HepG2 (cell line): ENCODE measurements around the gene LTB4R. TPM values are rescaled to one million over a fixed set of nuclear protein-coding genes. Genes with fewer than 3 reads are reported as not detected.

Experiments
- ARHGAP35 ChIP-seq: sonication (generic); formaldehyde crosslinking; IDR thresholded peaks from 2 replicates; pipeline ENCODE4 v1.9.0; 2022; ENCODE audit warnings: mild to moderate bottlenecking, inconsistent platforms, moderate library complexity, missing genetic modification reagents, borderline replicate concordance
- ARID3A ChIP-seq: IDR thresholded peaks from 2 replicates; pipeline ENCODE4 v1.6.1; 2012; ENCODE audit warnings: low read depth, low read length, improper control_type of control experiment
- BHLHE40 ChIP-seq: IDR thresholded peaks from 2 replicates; pipeline ENCODE4 v1.6.1; 2011; ENCODE audit warnings: low read length, improper control_type of control experiment
- BRCA1 ChIP-seq: sonication (generic); formaldehyde crosslinking; IDR thresholded peaks from 2 replicates; pipeline ENCODE4 v1.4.0; 2020; ENCODE audit warnings: missing genetic modification reagents
- CEBPB ChIP-seq: IDR thresholded peaks from 2 replicates; pipeline ENCODE4 v1.6.1; 2011; ENCODE audit warnings: low read depth, low read length, improper control_type of control experiment, borderline replicate concordance
- CHCHD3 ChIP-seq: sonication (generic); formaldehyde crosslinking; IDR thresholded peaks from 2 replicates; pipeline ENCODE4 v1.8.0; 2022; ENCODE audit warnings: mild to moderate bottlenecking, missing genetic modification reagents, moderate library complexity
- EEA1 ChIP-seq: sonication (generic); formaldehyde crosslinking; IDR thresholded peaks from 2 replicates; pipeline ENCODE4 v1.5.1; 2020; ENCODE audit warnings: mild to moderate bottlenecking, missing genetic modification reagents, borderline replicate concordance
- HHEX ChIP-seq: IDR thresholded peaks from 2 replicates; pipeline ENCODE4 v1.6.1; 2016; ENCODE audit warnings: control low read depth
- HIVEP1 ChIP-seq: sonication (generic); formaldehyde crosslinking; IDR thresholded peaks from 2 replicates; pipeline ENCODE4 v1.4.0; 2020; ENCODE audit warnings: mild to moderate bottlenecking, missing genetic modification reagents
- ISL2 ChIP-seq: sonication (generic); formaldehyde crosslinking; IDR thresholded peaks from 2 replicates; pipeline ENCODE4 v1.5.0; 2020; ENCODE audit warnings: missing genetic modification reagents
- NFRKB ChIP-seq: fragments of 450-650 bp; IDR thresholded peaks from 2 replicates; pipeline ENCODE4 v1.6.1; 2017
- POLR2A ChIP-seq, 2 experiments: IDR thresholded peaks; 2 replicates each; pipeline ENCODE4 v1.6.1; 2011; ENCODE audit warnings: low read depth in 2 of 2, low read length in 2 of 2, mild to moderate bottlenecking in 1 of 2, moderate library complexity in 1 of 2; ENCODE audit not compliant: insufficient read depth in 1 of 2
- POLR2AphosphoS2 ChIP-seq: IDR thresholded peaks from 2 replicates; pipeline ENCODE4 v1.6.1; 2011; ENCODE audit warnings: low read depth, low read length, improper control_type of control experiment
- RAD51 ChIP-seq: fragments of 450-650 bp; IDR thresholded peaks from 2 replicates; pipeline ENCODE4 v1.6.1; 2016; ENCODE audit warnings: borderline replicate concordance
- RBAK ChIP-seq: sonication (generic); formaldehyde crosslinking; IDR thresholded peaks from 2 replicates; pipeline ENCODE4 v1.5.1; 2020; ENCODE audit warnings: mild to moderate bottlenecking, missing genetic modification reagents
- SPEN ChIP-seq: sonication (generic); formaldehyde crosslinking; IDR thresholded peaks from 2 replicates; pipeline ENCODE4 v1.5.1; 2020; ENCODE audit warnings: low read depth, mild to moderate bottlenecking, missing genetic modification reagents
- ZBTB33 ChIP-seq: sonication (generic); formaldehyde crosslinking; IDR thresholded peaks from 2 replicates; pipeline ENCODE4 v1.4.0; 2020; ENCODE audit warnings: missing genetic modification reagents
- ZBTB7A ChIP-seq: sonication (generic); formaldehyde crosslinking; IDR thresholded peaks from 2 replicates; pipeline ENCODE4 v1.8.0; 2022; ENCODE audit warnings: mild to moderate bottlenecking, missing genetic modification reagents
- ZFP91 ChIP-seq: sonication (generic); formaldehyde crosslinking; IDR thresholded peaks from 2 replicates; pipeline ENCODE4 v1.9.0; 2022; ENCODE audit warnings: missing genetic modification reagents, mild to moderate bottlenecking, borderline replicate concordance
- ZNF337 ChIP-seq: sonication (generic); formaldehyde crosslinking; IDR thresholded peaks from 2 replicates; pipeline ENCODE4 v1.5.1; 2020; ENCODE audit warnings: missing genetic modification reagents, low read depth, mild to moderate bottlenecking, borderline replicate concordance
- ZNF33B ChIP-seq: sonication (generic); formaldehyde crosslinking; IDR thresholded peaks from 2 replicates; pipeline ENCODE4 v1.5.1; 2020; ENCODE audit warnings: mild to moderate bottlenecking, missing genetic modification reagents
- ZNF546 ChIP-seq: sonication (generic); formaldehyde crosslinking; conservative IDR thresholded peaks from 2 replicates; pipeline ENCODE4 v1.8.1; 2023; ENCODE audit warnings: mild to moderate bottlenecking, missing genetic modification reagents
- ZSCAN25 ChIP-seq: sonication (generic); formaldehyde crosslinking; IDR thresholded peaks from 2 replicates; pipeline ENCODE4 v1.8.0; 2022; ENCODE audit warnings: mild to moderate bottlenecking, missing genetic modification reagents
- polyA plus RNA-seq, 8 experiments: library from polyadenylated mRNA; depleted of rRNA in 3 of 8; stranded (reverse) in 7 of 8; unstranded in 1 of 8; fragments of >200 nt; fragmentation: Illumina TruSeq in 4 of 8; extraction: Trizol in 4 of 8; gene quantifications; 2 replicates each; pipeline versions ENCODE4 v1.2.1 to v1.2.3, GENCODE V29; 2011 to 2016; ENCODE audit warnings: low read depth in 4 of 8, missing spikeins in 1 of 8, mixed read lengths in 1 of 8; ENCODE audit not compliant: insufficient read depth in 1 of 8
- total RNA-seq, 5 experiments: library from RNA; depleted of rRNA; stranded (reverse); fragments of >200 nt; fragmentation: Illumina TruSeq; extraction: Trizol; gene quantifications; 2 replicates each; pipeline ENCODE4 v1.2.3, GENCODE V29; 2016; ENCODE audit warnings: low read depth in 1 of 5
- TF ChIP-seq, protein P1 (sequence below): sonication (generic); formaldehyde crosslinking; IDR thresholded peaks from 2 replicates; pipeline ENCODE4 v1.5.1; 2020; ENCODE audit warnings: mild to moderate bottlenecking, missing genetic modification reagents, moderate library complexity

LTB4R gene
- total and polyA plus RNA-seq, 2 of the 13 experiments (the other 11 are each of a cell fraction or from before 2014, with no cell fraction given): 3.2 to 8.2 TPM

DNA sequence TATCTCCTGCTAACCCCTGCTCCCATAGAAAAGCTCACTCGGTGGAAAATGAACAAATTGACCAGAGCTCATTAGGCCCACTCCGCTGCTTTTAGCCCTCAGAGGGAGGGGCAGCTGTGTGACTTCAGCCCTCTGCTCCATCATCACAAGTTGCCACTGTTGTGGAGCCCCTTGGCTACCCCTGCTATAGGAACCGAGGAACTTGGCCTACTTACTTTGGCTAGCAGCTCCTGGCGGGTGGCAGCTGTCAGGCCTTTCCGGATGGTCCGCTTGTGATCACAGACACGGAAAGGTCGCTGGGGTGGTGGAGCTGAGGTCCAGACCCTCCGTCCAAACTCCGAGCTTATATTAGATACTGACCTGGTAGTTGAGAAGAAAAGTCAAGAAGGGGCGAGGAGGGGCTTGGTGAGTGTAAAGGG is 4.1 kb upstream of the LTB4R start (continued):
- TF ChIP-seq HIVEP1 (no peak), POLR2A (IDR thresholded peaks at IDR 0.05; ENCODE audit: insufficient read depth in 1 of 2, low read depth in 2 of 2, low read length in 2 of 2) (no peak), ARHGAP35 (CRISPR knock-in tag) (peak; percentile 60; the same call in 1 of the 2 replicates), BHLHE40 (no peak), HHEX (CRISPR knock-in tag) (no peak), ZSCAN25 (CRISPR knock-in tag) (no peak), NFRKB (no peak), ZNF546 (no peak), ZBTB33 (CRISPR knock-in tag) (peak; percentile 84), ZBTB7A (CRISPR knock-in tag) (no peak), ZFP91 (CRISPR knock-in tag) (no peak), BRCA1 (CRISPR knock-in tag) (0 out of 2 replicates have a peak, but pooled peaks have one; percentile 22), POLR2AphosphoS2 (0 out of 2 replicates have a peak, but pooled peaks have one; percentile 32), ARID3A (peak; percentile 23; the same call in 1 of the 2 replicates), SPEN (CRISPR knock-in tag) (no peak), EEA1 (CRISPR knock-in tag) (no peak), ZNF337 (CRISPR knock-in tag) (no peak), CHCHD3 (CRISPR knock-in tag) (no peak), RAD51 (no peak), CEBPB (no peak), ISL2 (CRISPR knock-in tag) (no peak), ZNF33B (CRISPR knock-in tag) (no peak), RBAK (CRISPR knock-in tag) (no peak)
- TF ChIP-seq, protein P1, sequence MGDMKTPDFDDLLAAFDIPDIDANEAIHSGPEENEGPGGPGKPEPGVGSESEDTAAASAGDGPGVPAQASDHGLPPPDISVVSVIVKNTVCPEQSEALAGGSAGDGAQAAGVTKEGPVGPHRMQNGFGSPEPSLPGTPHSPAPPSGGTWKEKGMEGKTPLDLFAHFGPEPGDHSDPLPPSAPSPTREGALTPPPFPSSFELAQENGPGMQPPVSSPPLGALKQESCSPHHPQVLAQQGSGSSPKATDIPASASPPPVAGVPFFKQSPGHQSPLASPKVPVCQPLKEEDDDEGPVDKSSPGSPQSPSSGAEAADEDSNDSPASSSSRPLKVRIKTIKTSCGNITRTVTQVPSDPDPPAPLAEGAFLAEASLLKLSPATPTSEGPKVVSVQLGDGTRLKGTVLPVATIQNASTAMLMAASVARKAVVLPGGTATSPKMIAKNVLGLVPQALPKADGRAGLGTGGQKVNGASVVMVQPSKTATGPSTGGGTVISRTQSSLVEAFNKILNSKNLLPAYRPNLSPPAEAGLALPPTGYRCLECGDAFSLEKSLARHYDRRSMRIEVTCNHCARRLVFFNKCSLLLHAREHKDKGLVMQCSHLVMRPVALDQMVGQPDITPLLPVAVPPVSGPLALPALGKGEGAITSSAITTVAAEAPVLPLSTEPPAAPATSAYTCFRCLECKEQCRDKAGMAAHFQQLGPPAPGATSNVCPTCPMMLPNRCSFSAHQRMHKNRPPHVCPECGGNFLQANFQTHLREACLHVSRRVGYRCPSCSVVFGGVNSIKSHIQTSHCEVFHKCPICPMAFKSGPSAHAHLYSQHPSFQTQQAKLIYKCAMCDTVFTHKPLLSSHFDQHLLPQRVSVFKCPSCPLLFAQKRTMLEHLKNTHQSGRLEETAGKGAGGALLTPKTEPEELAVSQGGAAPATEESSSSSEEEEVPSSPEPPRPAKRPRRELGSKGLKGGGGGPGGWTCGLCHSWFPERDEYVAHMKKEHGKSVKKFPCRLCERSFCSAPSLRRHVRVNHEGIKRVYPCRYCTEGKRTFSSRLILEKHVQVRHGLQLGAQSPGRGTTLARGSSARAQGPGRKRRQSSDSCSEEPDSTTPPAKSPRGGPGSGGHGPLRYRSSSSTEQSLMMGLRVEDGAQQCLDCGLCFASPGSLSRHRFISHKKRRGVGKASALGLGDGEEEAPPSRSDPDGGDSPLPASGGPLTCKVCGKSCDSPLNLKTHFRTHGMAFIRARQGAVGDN (CRISPR knock-in tag): peak; percentile 89
